HG03095 (cell line): Measurements from ENCODE around the gene GUCY1B1.

Experiments
- ATAC-seq: cut with Tn5 transposase; IDR thresholded peaks from one replicate; pipeline ENCODE4 v1.9.1; 2021; ENCODE audit warnings: moderate library complexity; ENCODE audit not compliant: unreplicated experiment

The GUCY1B1 gene

DNA sequence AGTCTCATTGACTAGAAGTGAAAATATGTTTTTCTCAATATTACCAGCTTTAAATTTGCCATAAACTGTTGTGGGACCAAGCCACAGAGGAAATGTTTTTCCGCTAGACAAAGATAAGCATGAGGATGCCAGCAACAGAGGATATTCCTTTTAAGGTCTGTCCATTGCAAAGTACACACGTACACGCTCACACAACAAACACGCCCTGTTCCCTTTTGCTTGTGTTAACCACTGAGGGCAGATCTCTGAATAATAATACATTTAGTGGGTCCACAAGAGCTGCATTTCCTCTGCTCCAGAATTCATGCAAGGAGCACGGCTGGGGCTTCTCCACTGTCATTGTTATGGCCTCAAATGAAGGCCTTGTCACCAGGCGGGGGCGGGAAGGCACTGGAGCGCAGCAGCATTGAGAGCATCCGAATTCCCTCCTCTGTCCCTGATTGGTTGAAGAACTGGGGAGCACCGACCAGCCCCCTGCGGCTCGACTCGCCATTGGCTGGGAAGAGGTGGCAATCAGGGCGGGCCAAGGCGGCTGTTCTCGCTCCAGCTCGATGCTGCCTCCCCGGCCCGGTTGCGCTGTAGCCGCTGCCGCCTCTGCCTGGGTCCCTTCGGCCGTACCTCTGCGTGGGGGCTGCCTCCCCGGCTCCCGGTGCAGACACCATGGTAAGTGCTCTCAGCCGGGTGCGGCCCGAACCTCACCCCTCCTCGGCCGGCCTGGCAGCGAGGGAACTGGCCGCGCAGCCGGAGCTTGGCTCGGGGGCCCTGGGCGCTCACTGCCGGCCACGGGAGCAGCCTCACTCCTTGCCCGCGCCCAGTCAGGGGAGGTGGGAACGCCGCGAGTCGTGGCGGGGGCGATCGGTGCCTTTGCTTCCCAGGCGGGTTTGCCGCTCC is at the start of gene GUCY1B1:
Gene GUCY1B1, plus strand, starts transcription at position 541 of the 891 bp plus-strand sequence. Its CDS starts 120 bp downstream, at position 661.
- ATAC-seq, result peak; percentile 96

DNA sequence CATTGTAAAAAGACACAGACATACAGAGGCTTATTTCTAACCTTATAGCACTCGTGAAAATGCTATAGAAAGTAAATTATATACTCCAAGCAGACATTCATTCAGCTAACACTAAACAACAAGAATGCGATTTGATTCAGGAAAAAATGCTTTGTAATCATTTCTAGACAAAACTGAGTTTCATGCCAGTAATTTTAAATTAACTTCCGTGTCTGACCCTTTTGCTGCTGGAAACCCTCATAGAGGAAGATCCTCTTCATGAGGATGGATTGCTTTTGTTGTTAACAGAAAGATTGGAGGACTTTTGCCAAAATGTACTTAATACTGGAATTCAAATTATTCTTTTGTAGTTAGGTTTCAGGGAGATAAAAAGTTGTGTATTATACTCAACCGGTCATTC is 48.9 kb upstream of the GUCY1B1 start:
- ATAC-seq, result no peak

DNA sequence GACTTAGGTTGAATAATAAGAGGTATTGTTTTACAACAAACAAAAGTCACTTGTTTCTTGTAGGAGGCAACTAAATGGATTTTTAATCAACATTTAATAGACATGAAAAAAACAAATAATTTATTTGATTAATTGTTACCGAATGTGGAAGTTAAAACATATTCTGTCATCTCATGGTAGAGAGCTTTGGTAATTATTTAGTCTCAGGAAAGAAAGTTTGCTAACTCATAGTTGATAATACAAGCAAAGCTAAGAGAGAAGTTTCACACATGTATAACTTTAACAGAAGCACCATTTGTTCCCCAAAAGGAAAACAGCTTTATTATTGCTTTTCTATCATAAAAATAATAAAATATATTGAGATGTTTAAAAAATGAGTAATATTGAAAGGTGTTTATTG is 47.3 kb upstream of the GUCY1B1 start:
- no peak for ATAC-seq

DNA sequence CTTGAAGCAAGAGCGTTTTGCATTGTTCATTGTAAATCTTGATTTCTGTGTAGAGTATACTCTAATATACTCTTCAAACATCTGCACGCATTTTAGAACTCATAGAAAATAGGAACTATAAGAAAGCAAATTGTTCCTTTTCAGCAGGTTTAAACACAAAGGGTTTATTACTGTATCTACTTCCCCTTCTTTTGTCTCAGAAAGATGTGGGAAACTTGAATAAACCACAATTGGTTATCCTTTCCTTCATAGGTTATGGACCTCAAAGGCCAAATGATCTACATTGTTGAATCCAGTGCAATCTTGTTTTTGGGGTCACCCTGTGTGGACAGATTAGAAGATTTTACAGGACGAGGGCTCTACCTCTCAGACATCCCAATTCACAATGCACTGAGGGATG is 46.0 kb upstream of the GUCY1B1 start:
- no peak for ATAC-seq

DNA sequence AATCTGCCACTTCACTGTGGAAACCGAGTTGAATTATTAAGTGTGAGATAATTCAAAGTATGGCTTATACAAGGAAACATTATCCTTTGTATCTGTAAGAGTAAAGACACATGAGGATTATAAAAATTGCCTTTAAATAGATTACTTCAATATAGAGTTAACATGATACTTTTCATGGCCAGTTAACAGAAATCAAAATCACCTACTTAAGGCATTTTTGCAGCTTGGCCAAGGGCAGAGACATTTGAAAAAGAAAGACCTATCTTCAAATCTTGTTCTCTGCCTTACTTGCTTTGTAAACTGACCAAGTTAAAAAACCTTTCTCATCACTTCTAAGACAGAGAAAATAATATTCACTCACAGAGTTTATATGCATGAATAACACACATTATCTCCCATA is 44.9 kb upstream of the GUCY1B1 start:
- no peak for ATAC-seq

DNA sequence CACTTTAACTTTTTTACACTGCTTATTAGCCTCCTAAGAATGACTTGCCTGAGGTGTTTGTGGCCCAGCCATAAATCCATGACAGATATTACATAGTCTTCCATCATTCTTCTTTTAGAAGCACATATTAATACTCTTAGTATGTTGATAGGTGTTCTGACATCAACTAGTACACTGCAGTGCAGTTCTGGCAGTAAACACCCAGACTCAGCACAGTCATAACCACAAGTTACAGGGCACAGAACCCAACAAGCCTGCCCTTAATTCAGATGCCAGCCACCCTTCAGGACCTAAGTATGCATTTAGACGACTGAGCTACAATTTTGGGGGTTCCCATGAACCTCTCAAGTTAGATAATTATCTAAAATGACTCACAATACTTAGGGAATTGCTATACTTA is 36.5 kb upstream of the GUCY1B1 start:
- no peak for ATAC-seq

DNA sequence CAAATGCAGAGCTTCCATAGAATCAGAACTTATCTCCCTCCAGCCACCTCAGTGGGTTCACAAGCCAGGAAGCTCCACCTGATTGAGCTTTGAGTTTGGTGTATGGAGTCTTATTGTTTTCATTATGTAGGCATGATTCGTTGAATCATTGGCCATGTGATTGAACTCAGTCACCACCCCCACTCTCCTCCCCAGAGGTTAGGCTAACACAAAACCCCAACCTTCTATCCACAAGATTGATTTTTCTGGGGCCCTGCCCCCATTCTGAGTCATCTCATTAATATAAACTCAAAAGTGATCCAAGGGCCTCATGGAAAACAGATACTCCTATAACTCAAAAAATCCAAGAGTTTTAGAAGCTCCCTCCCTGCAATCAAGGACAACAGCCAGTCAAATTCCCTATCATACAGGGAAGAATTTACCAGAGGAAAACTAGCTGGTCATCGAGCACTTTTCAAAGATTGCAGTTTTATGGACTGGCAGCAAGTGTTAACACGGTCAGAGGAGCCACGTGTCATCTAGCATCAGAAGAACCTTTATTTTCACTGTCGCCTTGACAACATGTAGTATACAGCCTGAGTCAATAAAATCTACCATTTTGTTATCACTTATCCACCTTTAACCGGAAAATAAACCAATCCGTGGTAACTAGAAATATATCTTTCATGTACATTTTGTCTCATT is 35.9 kb upstream of the GUCY1B1 start:
- no peak for ATAC-seq

DNA sequence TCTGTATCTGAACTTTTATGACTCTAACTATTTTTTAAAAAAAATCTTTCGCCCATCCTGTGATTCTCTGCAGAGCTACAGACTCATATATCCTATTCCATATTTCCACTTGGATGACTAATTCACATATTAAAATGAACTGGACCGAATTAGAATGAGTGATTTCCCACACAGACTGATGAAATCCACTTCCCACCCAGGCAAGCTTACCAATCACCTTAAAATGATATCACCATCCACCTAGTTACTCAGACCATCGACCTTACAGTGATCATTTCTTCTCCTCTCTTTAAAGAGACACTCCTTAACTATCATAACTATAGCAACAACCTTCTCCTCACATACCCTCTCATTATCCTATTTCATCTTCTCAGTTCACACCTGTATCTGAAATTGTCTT is 34.1 kb upstream of the GUCY1B1 start:
- no peak for ATAC-seq

DNA sequence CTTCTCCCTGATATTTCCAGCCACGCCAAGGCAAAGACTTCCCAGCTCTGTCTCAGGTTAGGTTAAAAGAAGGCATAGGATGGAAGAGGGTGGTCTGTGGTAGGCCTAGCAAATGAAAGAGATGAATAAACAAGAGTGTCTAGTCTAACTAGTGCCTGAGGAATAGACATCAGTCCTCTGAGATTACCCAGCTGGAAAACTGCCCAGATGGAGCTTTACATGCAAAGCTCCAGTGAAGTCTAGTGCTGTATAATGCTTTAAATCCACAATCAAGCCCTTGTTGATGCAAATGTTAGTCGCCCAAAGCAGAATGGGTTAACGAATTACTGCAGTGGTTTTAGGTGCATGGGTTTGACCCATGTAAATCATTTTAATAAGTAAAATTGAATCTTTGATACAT is 24.8 kb upstream of the GUCY1B1 start:
- no peak for ATAC-seq

DNA sequence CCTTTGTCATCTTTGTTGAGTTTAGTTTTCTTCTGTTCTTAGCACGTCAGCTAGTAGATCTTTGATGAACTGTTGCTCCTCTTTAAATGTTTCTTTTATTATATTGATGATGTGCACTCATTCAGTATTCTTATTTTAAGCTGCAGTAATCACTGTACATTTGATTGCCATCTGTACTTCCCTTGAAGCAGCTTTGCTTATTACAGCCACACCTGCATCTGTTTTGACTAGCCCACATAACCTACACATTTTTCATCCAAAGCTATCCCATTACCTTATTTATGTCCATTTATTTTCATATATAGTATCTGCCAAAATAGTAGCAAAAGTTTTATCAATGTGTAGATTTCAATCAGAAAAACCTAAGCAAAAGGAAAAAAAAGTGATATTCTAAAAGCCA is 23.9 kb upstream of the GUCY1B1 start:
- ATAC-seq, result no peak

DNA sequence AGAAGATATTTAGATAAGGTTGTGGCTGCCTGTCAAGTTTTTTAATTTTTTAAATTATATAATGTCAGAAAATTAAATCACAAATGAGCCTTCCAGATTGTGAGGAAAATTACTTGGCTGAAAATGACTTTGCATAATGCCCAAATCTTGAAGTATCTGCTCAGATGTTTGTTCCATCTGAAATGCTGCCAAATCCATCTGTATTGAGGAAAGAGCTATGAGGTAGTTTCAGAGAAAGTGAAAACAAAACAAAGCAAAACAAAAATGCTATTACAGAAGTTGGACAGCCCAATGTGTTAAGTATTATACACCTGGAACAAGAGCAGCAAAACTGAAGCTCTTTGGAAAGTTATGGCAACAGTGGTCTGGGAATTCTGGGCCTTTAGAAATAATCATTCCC is 23.3 kb upstream of the GUCY1B1 start:
- ATAC-seq, result no peak

DNA sequence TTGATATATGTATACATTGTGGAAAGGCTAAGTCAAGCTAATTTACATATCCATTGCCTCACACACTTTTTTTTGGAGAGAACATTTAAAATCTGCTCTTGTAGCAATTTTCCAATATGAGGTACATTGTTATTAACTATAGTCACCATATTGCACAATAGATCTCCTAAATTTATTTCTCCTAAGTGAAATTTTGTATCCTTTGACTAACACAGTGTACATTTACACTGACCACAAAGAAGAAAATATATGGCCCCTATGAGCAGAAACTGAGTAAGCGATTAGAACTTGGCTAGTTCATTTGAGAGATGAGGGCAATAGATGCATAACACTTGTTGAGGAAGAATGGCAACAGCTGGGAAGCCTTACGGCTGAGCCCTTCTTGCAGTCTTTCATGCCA is 20.3 kb upstream of the GUCY1B1 start:
- ATAC-seq, result no peak

DNA sequence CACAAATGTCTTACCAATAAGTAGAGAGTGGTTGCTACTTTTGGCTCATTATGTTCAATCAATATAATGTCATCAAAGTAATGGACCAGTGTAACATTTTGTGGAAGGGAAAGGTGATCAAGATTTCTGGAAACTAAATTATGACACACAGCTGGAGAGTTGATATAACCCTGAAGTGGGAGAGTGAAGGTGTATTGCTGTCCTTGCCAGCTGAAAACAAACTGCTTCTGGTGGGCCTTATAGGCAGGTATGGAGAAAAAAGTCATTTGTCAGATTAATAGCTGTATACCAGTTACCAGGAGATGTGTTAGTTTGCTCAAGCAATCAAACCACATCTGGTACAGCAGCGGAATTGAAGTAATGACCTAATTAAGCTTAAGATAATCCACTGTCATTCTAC is 17.3 kb upstream of the GUCY1B1 start:
- ATAC-seq, result no peak

DNA sequence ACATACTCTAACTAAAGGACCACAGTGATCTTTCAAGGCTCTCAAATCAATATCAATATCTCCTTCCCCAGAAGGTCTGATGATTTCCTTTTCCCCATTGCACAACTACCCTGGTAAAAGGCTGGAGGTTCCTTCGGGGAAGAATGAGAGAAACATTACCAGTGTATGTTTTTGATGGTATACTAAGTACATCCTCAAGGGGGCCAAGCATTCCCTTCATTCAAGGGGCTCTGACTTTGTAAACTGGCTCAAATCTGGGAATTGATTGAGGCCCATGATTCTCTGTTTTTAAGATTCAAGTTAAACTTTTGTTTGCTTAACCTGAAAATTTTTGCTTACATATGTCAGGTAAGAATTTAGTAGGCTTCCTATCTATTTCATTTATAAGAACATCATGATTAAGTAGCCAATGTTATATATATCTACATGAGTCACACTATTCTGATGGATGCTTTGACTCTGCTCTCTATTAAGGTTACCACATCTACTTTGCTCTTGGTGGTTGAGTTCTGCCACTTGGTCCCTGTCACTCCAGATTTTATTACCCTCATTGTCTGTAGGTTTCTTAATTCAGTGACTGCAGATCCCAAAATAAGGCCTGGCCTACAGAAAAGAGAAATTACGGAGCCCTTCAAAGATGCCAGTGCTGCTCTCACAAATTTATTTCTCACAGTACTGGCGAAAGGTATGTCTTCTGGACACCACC is 16.4 kb upstream of the GUCY1B1 start:
- no peak for ATAC-seq

DNA sequence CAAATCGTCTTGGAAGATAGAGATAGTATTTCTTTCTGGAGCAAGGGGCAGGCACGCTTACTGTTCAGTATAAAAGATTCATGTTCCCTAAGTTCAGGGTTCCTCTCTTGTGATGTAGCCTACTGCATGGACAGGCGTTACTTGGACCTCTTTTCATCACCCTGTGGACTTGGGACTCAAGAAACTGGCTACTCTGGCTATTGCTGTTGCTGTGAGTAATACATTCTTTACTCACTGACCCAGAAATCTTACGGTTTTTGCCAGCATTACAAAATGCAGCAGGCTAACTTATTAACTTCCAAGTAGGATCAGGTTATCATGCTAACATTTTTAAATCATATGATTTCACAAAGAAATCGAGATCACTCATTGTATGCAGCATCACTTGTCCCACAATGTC is 12.8 kb upstream of the GUCY1B1 start:
- ATAC-seq, result no peak

DNA sequence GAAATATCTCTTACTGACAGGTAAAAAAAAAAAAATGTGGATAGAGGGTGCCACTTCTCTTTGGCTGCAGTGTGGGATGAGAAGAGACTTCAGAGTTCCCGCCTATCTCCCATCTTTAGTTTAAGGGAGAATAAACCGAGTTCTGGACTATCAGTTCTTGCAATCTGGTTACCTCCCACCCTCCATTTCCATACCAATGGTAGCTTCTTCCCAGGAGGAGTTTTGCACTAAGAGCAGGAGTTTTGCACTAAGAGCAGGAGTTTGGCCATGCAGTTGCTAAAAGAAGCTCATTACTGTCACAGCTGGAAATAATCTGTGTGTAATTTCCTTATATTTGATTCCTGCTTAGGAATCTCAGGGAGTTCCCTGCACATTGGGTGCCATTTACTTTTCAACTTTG is 10.8 kb upstream of the GUCY1B1 start:
- ATAC-seq, result no peak

DNA sequence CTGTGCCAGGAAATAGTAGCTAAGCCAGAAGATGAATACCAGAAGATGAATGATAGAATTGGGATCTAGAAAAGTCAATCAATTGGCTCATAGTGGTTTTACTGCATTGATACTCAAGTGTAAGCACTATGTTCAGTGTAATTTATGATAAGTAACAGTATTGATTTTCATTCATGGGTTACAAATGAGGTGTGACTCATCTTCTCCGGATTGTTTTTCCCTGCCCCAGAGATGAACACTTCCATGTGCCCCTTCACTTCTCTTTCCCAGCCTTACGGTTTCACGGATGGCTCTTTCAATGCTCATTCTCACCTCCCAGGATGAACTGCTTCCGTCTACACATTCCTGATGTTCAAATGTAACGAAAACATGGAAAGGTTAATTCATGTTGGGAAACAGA is 9.8 kb upstream of the GUCY1B1 start:
- ATAC-seq, result no peak

DNA sequence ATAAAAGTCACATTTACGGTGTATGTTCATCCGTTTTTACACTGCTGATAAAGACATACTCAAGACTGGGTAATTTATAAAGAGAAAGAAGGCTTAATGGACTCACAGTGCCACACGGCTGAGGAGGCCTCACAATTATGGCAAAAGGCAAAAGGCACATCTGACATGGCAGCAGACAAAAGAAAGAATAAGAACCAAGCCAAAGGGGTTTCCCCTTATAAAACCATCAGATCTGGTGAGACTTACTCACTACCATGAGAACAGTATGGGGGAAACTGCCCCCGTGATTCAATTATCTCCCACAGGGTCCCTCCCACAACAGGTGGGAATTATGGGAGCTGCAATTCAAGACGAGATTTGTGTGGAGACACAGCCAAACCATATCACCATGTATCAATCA is 7.3 kb upstream of the GUCY1B1 start:
- no peak for ATAC-seq

DNA sequence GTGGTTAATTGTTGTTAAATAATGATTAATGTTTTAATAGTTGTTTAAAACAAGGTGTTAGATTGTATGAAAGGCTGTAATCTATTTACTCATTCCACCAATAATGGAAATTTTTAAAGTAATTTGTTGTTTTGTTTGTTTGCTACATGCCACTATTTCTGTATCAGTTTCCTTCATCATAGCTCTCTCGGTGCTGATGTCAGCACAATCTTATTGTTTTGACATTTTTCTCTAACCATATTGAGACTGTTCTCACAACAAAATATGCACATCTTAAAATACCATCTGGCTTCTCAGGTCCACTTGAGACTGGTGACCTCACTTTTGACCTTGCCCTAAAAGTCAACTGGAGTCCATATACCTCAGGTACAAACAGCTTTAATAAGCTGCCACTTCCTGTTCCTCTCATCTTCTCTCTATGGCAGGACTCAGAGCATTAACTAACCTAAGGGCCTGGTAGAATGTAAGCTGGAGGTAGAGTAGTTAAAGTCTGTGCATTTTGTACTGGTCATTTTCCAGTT is 1.0 kb upstream of the GUCY1B1 start:
- ATAC-seq, result no peak

DNA sequence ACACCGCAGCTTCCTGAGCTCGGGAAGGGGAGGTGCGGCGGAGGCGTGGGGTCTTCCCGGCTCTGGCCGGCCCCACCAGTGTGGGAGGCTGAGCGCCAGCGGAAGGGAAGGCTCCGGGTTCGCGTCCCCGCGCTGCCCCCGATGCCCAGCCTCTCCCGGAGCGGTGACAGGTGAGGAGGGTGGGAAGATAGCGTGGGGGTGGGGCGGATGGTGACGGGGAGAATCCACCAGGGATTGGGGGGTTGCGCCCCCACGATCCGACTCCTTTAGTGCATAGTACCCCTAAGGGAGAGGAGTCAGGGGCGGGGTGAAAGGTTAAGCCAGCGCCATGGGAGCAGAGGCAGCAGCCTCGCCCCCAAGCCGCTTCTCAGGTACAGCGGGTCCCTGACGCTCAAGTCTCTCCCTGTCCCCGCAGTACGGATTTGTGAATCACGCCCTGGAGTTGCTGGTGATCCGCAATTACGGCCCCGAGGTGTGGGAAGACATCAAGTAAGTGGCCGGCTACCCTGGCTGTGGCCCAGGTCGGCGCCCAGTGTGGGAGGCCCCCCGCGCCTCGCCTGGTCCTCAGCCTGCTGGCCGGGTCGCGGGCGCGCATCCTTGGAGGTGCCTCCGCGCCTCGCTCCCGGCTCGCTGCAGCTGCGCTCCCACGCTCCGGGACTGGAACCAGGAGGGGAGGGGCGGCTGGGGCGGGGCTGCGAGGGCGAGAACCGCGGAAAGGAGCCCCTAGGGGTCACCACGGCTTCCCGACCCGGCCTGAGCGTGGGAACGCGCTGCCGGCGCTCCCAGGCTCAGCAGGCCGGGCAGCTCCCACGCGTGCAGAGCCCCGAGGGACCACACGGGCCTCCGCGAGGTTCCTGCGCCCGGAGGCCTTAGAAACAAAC is 791 bp downstream of the GUCY1B1 start:
- peak; percentile 7 for ATAC-seq

DNA sequence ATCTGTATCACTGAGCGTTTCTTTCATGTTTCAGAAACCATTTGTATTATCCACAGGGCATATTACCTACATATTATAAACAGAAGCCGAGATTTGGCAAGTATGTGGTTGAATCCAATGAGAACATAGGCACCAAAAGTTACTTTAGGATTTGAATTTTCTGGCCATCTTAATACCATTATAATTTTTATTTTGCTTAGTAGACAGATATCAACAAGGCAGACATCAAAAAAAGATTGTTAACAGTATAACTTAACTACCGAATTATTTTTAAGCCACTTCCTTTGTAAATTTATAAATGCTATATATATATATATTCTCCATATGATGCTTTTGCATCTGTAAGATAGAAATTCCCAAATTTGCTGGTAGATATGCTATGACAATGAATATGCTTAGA is 2.2 kb downstream of the GUCY1B1 start:
- ATAC-seq, result no peak
